Activated T-helper 2 cell treated with anti-CD3 and anti-CD28 coated beads, Interferon-gamma antibody, Interleukin-2, Interleukin-4, amounts not matched to agents 10 μg/mL and 5 μg/mL and 100 μg/mL, durations not matched to agents 14 hours and 24 hours and 36 hours (primary cell): ENCODE measurements around the gene PEX5. TPM values are rescaled to one million over a fixed set of nuclear protein-coding genes. Genes with fewer than 3 reads are reported as not detected.

Experiments used
- DNase-seq: peaks from one replicate; pipeline ENCODE4 v3.0.0; 2021; ENCODE audit warnings: low spot score
- H3K27ac Mint-ChIP-seq: one replicate; pipeline ENCODE4 v1.8.0; 2021; ENCODE audit warnings: mixed read lengths
- H3K27me3 Mint-ChIP-seq: one replicate; pipeline ENCODE4 v1.8.0; 2021; ENCODE audit warnings: low read depth, mixed read lengths
- H3K36me3 Mint-ChIP-seq: one replicate; pipeline ENCODE4 v1.8.0; 2021; ENCODE audit warnings: low read depth, mixed read lengths
- H3K4me1 Mint-ChIP-seq: one replicate; pipeline ENCODE4 v1.8.0; 2021; ENCODE audit warnings: low read depth, mixed read lengths
- H3K4me3 Mint-ChIP-seq: one replicate; pipeline ENCODE4 v1.8.0; 2021; ENCODE audit warnings: low read depth, mild to moderate bottlenecking, moderate library complexity, mixed read lengths
- H3K9me3 Mint-ChIP-seq: one replicate; pipeline ENCODE4 v1.8.0; 2021; ENCODE audit warnings: mixed read lengths
- intact Hi-C: fragments of 100-400 bp; cut with micrococcal nuclease; formaldehyde crosslinking; loops from one replicate; pipeline ENCODE4 v1.15.1; 2023
- total RNA-seq: library from RNA; stranded (reverse); gene quantifications from 2 replicates; pipeline ENCODE4 v1.2.3, GENCODE V29; 2022

PEX5 gene
- total RNA-seq: 26.4 and 28.3 TPM in 2 replicates

DNA sequence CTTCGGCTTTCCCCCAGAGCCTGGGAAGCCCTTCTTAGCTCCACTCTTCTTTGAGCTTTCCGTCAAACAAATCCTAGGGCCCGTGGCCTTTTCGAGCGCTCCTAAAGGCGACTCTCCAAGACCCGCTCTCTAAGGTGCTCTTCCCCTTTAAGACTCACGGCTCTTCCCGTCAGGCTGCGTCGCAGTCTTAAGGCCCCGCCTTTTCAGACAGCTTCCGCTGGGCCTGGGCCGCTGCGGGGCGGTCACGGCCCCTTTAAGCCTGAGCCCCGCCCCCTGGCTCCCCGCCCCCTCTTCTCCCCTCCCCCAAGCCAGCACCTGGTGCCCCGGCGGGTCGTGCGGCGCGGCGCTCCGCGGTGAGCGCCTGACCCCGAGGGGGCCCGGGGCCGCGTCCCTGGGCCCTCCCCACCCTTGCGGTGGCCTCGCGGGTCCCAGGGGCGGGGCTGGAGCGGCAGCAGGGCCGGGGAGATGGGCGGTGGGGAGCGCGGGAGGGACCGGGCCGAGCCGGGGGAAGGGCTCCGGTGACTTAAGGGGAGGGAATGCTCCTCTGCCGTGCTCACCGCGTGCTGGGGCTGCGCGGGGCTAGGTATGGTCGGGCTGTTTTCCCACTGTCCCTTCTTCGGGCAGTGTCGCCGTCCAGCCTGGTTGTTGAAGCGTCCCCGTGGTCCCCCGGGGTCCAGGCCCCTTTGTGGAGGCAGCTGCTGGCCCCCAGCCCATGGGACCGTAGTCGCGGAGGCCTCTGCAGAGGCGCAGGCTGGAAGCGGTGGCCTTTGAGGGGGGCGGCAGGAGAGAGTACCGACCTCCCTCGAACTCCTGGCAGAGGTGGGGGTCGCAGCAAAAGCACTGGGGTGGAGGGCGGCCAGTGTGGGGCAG, at the start of gene PEX5:
PEX5 (plus strand) TSS at position 289 of the 870 bp plus-strand sequence. CDS start 692 bp downstream, outside the sequence.
- H3K9me3 Mint-ChIP-seq: no peaks in the 10 kb centered on the region
- H3K4me1 Mint-ChIP-seq: peaks cover 17% of the 10 kb centered on the region
- peak within 1 kb of the TSS; percentile 96 for H3K27ac Mint-ChIP-seq
- H3K4me3 Mint-ChIP-seq: peak within 1 kb of the TSS; percentile 90
- H3K36me3 Mint-ChIP-seq: peaks cover 20% of the 10 kb centered on the region
- H3K27me3 Mint-ChIP-seq: no peaks in the 10 kb centered on the region
- DNase-seq: peak; percentile 83
- intact Hi-C loops: loop anchor here (2.0 kb wide), 3 partner anchors 59 to 837 kb away; partner anchors contain the start of genes CLSTN3 and LPCAT3

- peaks cover 5% of the 10 kb centered on the region for H3K4me1 Mint-ChIP-seq
- intact Hi-C loops: loop anchor here (1.0 to 2.0 kb wide), 2 partner anchors 47 to 497 kb away; no protein-coding TSS in a partner anchor
- DNase-seq: no peak
- no peaks in the 10 kb centered on the region for H3K27me3 Mint-ChIP-seq
- no peak overlapping the region for H3K4me3 Mint-ChIP-seq
- peaks cover 74% of the 10 kb centered on the region for H3K36me3 Mint-ChIP-seq
- no peaks in the 10 kb centered on the region for H3K9me3 Mint-ChIP-seq
- H3K27ac Mint-ChIP-seq: no peak overlapping the region
Observed at GRCh38 chr12:7141351-7142005, 48.0 kb upstream of the PEX5 start.

DNA sequence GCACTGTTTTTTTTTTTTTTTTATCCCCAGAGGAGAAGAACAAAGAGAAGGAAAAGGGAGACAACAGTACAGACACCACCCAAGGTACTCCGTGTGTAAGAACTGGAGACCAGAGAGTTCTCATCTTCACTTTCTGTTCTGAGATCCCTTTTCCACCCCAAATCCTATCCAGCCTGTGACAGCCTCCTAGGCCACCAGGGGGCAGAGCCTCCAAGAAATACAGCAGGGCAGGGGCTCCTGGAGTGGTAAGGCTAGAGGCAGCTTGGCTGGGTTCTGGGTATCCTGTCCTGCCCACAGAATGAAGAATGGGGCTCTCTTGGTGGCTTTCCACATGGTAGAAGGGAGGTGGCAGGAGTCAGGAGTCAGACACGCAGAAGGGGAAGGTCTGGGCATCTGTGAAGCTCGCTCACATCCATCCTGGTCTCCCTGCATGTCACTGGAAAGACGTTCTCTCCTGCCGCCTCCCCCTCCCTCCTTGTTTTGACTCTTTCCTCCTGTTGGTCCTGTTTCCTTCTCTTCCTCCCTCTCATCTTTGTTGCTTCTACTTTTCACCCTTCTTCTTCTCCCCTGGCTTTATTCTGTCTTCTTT, 47.3 kb upstream of the PEX5 start:
- no peak overlapping the region for H3K4me3 Mint-ChIP-seq
- H3K4me1 Mint-ChIP-seq: peaks cover 5% of the 10 kb centered on the region
- no peaks in the 10 kb centered on the region for H3K27me3 Mint-ChIP-seq
- no peak overlapping the region for H3K27ac Mint-ChIP-seq
- H3K36me3 Mint-ChIP-seq: peaks cover 73% of the 10 kb centered on the region
- intact Hi-C loops: loop anchor here (1.0 to 2.0 kb wide), 2 partner anchors 46 to 497 kb away; no protein-coding TSS in a partner anchor
- no peaks in the 10 kb centered on the region for H3K9me3 Mint-ChIP-seq
- peak; percentile 38 for DNase-seq

DNA sequence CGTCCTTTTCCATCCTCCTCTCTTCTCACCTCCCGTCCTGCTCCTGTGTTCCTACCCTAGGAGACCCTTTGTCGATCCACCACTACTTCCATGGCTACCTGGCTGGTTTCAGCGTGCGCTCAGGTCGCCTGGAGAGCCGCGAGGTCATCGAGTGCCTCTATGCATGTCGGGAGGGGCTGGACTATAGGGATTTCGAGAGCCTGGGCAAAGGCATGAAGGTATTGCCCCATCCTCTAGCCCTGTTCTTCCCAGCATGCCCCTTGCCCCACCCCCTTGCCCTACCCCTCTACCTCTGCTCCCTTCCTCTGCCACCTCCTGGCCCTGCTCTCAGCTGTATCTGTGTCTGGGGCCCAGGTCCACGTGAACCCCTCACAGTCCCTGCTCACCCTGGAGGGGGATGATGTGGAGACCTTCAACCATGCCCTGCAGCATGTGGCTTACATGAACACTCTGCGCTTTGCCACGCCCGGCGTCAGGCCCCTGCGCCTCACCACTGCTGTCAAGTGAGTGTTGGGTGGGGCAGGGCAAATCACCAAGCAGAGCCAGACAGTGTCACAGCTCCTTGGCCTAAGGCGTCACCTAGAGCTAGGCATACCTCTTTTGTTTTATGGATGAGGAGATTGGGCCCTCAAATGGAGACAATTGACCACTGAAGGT, 46.5 kb upstream of the PEX5 start:
- no peaks in the 10 kb centered on the region for H3K9me3 Mint-ChIP-seq
- H3K4me3 Mint-ChIP-seq: no peak overlapping the region
- H3K27ac Mint-ChIP-seq: no peak overlapping the region
- DNase-seq: no peak
- intact Hi-C loops: loop anchor here (1.0 to 2.0 kb wide), 2 partner anchors 45 to 496 kb away; no protein-coding TSS in a partner anchor
- peaks cover 5% of the 10 kb centered on the region for H3K4me1 Mint-ChIP-seq
- H3K36me3 Mint-ChIP-seq: peaks cover 69% of the 10 kb centered on the region
- no peaks in the 10 kb centered on the region for H3K27me3 Mint-ChIP-seq

GRCh38 chr12:7143564-7143963, 45.9 kb upstream of the PEX5 start:
- Mint-ChIP-seq H3K4me3 (no peak overlapping the region), H3K36me3 (peaks cover 71% of the 10 kb centered on the region), H3K4me1 (peaks cover 5% of the 10 kb centered on the region), H3K27me3 (no peaks in the 10 kb centered on the region), H3K27ac (no peak overlapping the region), H3K9me3 (no peaks in the 10 kb centered on the region)
- no peak for DNase-seq
- intact Hi-C loops: loop anchor here (2.0 kb wide), 1 partner anchor 495 kb away; no protein-coding TSS in a partner anchor

DNA sequence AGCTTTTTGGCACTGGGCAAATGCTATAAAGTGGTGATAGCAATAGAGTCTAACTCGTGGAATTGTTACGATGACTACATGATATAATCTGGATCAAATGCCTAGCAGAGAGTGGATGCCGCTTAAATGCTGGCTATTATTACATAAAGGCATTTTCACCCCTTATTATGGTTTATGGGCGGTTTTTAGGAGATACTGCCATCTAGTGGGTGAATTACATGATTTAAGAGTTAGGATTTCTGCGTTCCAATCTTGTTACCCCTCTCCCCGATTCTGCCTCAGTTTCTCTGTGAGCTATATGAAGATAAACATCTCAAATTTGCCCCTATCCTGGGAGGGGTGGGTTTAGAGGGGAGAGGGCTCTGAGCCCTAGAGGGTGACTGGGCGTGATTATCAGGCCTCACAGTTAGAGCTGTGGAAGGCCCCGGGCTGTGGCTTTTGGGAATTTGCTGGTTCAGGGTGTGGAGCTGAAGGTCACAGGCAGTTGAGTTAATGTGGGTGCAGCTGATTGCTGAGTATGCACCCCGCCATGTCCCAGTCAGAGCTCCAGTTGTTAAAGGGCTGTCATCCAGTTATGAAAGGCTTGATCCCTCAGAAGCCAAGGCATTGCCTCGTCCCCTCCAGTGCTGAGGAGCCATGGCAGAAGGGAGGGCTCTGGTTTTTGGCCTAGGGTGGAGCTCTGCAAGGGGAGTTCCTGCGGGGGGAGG, 44.9 kb upstream of the PEX5 start:
- intact Hi-C loops: no loop called here
- DNase-seq: no peak
- peaks cover 72% of the 10 kb centered on the region for H3K36me3 Mint-ChIP-seq

GRCh38 chr12:7145671-7146070, 43.8 kb upstream of the PEX5 start:
- intact Hi-C loops: no loop called here
- Mint-ChIP-seq H3K36me3 (peaks cover 76% of the 10 kb centered on the region), H3K9me3 (no peaks in the 10 kb centered on the region), H3K4me3 (no peak overlapping the region), H3K27ac (no peak overlapping the region), H3K4me1 (no peaks in the 10 kb centered on the region), H3K27me3 (no peaks in the 10 kb centered on the region)
- no peak for DNase-seq

More for the DNA sequence above, 44.9 kb upstream of the PEX5 start:
- Mint-ChIP-seq H3K4me1 (no peaks in the 10 kb centered on the region), H3K9me3 (no peaks in the 10 kb centered on the region), H3K27me3 (no peaks in the 10 kb centered on the region), H3K4me3 (no peak overlapping the region), H3K27ac (no peak overlapping the region)

GRCh38 chr12:7146228-7146627, 43.3 kb upstream of the PEX5 start:
- Mint-ChIP-seq H3K9me3 (no peaks in the 10 kb centered on the region), H3K27me3 (no peaks in the 10 kb centered on the region), H3K4me1 (no peaks in the 10 kb centered on the region), H3K36me3 (peaks cover 76% of the 10 kb centered on the region), H3K4me3 (no peak overlapping the region), H3K27ac (no peak overlapping the region)
- DNase-seq: no peak
- intact Hi-C loops: no loop called here

GRCh38 chr12:7146906-7147305, 42.6 kb upstream of the PEX5 start:
- no peak for DNase-seq
- H3K9me3 Mint-ChIP-seq: no peaks in the 10 kb centered on the region
- H3K36me3 Mint-ChIP-seq: peaks cover 70% of the 10 kb centered on the region
- H3K4me3 Mint-ChIP-seq: no peak overlapping the region
- no peaks in the 10 kb centered on the region for H3K27me3 Mint-ChIP-seq
- no peaks in the 10 kb centered on the region for H3K4me1 Mint-ChIP-seq
- intact Hi-C loops: no loop called here
- no peak overlapping the region for H3K27ac Mint-ChIP-seq

DNA sequence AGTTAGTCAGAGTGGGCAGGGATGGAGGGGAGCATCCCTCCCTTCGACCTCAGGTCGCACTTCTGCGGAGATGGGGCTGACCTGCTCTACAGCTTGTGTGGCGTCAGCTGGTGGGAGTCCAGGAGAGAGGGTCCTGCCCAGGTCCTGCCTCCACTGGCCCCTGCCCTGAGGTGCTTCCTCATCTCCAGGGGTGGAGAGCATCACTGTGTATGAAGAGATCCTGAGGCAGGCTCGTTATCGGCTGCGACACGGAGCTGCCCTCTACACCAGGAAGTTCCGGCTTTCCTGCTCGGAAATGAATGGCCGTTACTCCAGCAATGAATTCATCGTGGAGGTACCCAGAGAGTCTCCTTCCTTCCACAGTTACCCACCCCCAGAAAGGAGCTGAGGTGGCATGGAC, 39.1 kb upstream of the PEX5 start:
- Mint-ChIP-seq H3K4me3 (no peak overlapping the region), H3K27ac (no peak overlapping the region), H3K9me3 (no peaks in the 10 kb centered on the region), H3K4me1 (no peaks in the 10 kb centered on the region), H3K36me3 (peaks cover 57% of the 10 kb centered on the region), H3K27me3 (no peaks in the 10 kb centered on the region)
- intact Hi-C loops: no loop called here
- DNase-seq: no peak

GRCh38 chr12:7150841-7151240, 38.6 kb upstream of the PEX5 start:
- H3K27ac Mint-ChIP-seq: no peak overlapping the region
- H3K4me1 Mint-ChIP-seq: no peaks in the 10 kb centered on the region
- H3K4me3 Mint-ChIP-seq: no peak overlapping the region
- intact Hi-C loops: no loop called here
- DNase-seq: no peak
- peaks cover 53% of the 10 kb centered on the region for H3K36me3 Mint-ChIP-seq
- H3K27me3 Mint-ChIP-seq: no peaks in the 10 kb centered on the region
- H3K9me3 Mint-ChIP-seq: no peaks in the 10 kb centered on the region

- no peak overlapping the region for H3K27ac Mint-ChIP-seq
- H3K36me3 Mint-ChIP-seq: peaks cover 48% of the 10 kb centered on the region
- H3K27me3 Mint-ChIP-seq: no peaks in the 10 kb centered on the region
- no peaks in the 10 kb centered on the region for H3K4me1 Mint-ChIP-seq
- H3K9me3 Mint-ChIP-seq: no peaks in the 10 kb centered on the region
- intact Hi-C loops: no loop called here
- H3K4me3 Mint-ChIP-seq: no peak overlapping the region
- no peak for DNase-seq
Observed at GRCh38 chr12:7151532-7151931, 38.0 kb upstream of the PEX5 start.
